BLaER1 treated with 17β-estradiol and CSF1 and Interleukin-3, amounts not matched to agents 10 nM and 100 nM (cell line): ENCODE data around the gene OSCP1.
A peak's percentile ranks its signal among the peaks of the same experiment; 100 is the strongest.

Experiments used
- H3K27ac ChIP-seq, 11 experiments: shearing (Covaris generic); formaldehyde crosslinking; 2 replicates each; pipeline ENCODE4 v1.8.1; 2022
- H3K27me3 ChIP-seq, 11 experiments: shearing (Covaris generic); formaldehyde crosslinking; 2 replicates each; pipeline ENCODE4 v1.8.1; 2022
- H3K36me3 ChIP-seq, 11 experiments: shearing (Covaris generic); formaldehyde crosslinking; 2 replicates each; pipeline ENCODE4 v1.8.1; 2022
- H3K4me1 ChIP-seq, 10 experiments: shearing (Covaris generic); formaldehyde crosslinking; 2 replicates each; pipeline ENCODE4 v1.8.1; 2022
- H3K4me2 ChIP-seq, 11 experiments: shearing (Covaris generic); formaldehyde crosslinking; 2 replicates each; pipeline ENCODE4 v1.8.1; 2022
- H3K4me3 ChIP-seq, 10 experiments: shearing (Covaris generic); formaldehyde crosslinking; 2 replicates each; pipeline ENCODE4 v1.8.1; 2022
- H3K9ac ChIP-seq, 11 experiments: shearing (Covaris generic); formaldehyde crosslinking; 2 replicates each; pipeline ENCODE4 v1.8.1; 2022
- H3K9me3 ChIP-seq, 11 experiments: shearing (Covaris generic); formaldehyde crosslinking; replicated peaks in 1 of 11; 2 replicates each; pipeline ENCODE4 v1.8.1; 2022
- H4K20me1 ChIP-seq, 11 experiments: shearing (Covaris generic); formaldehyde crosslinking; 2 replicates each; pipeline ENCODE4 v1.8.1; 2022
- Cebpa-rat ChIP-seq, 11 experiments: shearing (Covaris generic); IDR thresholded peaks; 2 replicates each; pipeline ENCODE4 v1.8.1; 2022

Gene OSCP1

DNA sequence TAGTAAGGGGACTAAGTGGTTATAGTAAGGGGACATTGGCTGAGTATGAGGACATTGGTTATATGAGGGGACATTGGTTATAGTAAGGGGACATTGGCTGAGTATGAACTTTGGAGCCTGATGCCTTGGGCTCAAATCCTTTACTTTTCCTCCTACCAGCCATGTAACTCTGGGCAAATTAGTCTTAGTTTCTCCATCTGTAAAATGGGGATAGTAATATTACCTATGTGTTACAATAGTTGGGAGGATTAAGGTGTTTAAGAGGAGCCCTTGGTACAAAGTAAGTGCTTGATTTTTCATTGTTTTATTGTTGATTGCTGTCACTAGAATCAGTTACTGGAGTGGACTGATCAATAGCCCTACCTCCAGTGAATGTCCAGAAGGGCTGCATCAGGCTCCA lies 2.8 kb downstream of the OSCP1 start:
- TF ChIP-seq Cebpa-rat (IDR thresholded peaks at IDR 0.05): no peak
- Histone ChIP-seq H3K27ac (peak overlapping the region in 6 of 11 experiments; percentile 13 to 45 (median 32); a peak in 4 of 22 replicates), H3K9ac (no peak overlapping the region; a peak in 1 of 22 replicates), H3K36me3 (no peaks in the 10 kb centered on the region), H3K9me3 (no peaks in the 10 kb centered on the region), H3K4me3 (no peak overlapping the region), H4K20me1 (no peaks in the 10 kb centered on the region), H3K4me2 (peak overlapping the region in 10 of 11 experiments; percentile 41 to 70 (median 61); a peak in 15 of 22 replicates), H3K27me3 (no peaks in the 10 kb centered on the region), H3K4me1 (peaks cover 27 to 38% (median 31%) of the 10 kb centered on the region in 10 experiments)

DNA sequence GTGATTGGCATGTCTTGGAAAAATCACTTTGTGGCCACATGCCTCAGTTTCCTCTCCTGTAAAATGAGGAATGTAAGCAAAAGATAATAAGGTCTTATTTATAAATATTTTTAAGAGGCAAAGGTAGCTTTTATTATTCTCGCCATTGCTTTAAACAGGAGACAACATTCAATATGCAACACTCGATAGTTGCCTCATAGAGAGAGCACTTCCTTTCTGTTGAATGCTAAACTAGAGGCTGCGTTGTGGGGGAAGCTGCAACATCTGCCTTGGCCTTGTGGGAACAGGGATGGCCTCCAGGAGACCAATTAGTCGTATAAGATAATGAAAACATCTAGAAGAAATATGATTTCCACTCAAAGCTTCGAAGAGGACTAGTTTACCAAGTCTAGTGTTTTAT lies 3.5 kb downstream of the OSCP1 start:
- Histone ChIP-seq H3K4me2 (peak overlapping the region; percentile 41 to 70 (median 60)), H3K9me3 (no peaks in the 10 kb centered on the region), H3K36me3 (no peaks in the 10 kb centered on the region), H3K27me3 (no peaks in the 10 kb centered on the region), H3K4me1 (peaks cover 27 to 38% (median 31%) of the 10 kb centered on the region in 10 experiments), H3K27ac (peak overlapping the region in 10 of 11 experiments; percentile 1 to 53 (median 32); a peak in 15 of 22 replicates), H3K9ac (peak overlapping the region in 8 of 11 experiments; percentile 5 to 48 (median 19); a peak in 7 of 22 replicates), H4K20me1 (no peaks in the 10 kb centered on the region), H3K4me3 (no peak overlapping the region)
- TF ChIP-seq Cebpa-rat (IDR thresholded peaks at IDR 0.05): no peak

DNA sequence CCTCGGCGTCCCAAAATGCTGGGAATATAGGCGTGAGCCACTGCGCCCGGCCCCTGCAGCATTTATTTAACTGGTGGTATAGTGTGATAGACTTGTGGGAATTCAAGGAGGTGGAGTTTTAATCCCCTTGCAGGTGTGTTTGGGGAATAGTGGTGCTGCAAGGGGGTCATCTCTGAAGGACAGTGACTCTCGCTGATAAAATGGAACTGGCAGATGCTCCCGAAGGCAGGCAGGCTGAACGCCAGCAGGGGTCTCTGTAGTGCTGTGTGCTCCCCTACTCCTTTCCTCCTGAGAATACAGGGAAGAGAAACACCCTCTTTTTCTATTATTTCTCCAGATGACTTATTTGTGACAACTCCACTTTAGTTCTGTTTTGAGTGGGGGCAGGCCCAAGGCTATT lies 4.0 kb downstream of the OSCP1 start:
- Histone ChIP-seq H3K9me3 (no peaks in the 10 kb centered on the region), H3K4me2 (peak overlapping the region; percentile 41 to 70 (median 60)), H4K20me1 (no peaks in the 10 kb centered on the region), H3K27ac (peak overlapping the region in 10 of 11 experiments; percentile 1 to 53 (median 32); a peak in 15 of 22 replicates), H3K4me1 (peaks cover 26 to 36% (median 28%) of the 10 kb centered on the region in 10 experiments), H3K4me3 (no peak overlapping the region), H3K36me3 (no peaks in the 10 kb centered on the region), H3K9ac (peak overlapping the region in 7 of 11 experiments; percentile 5 to 48 (median 19); a peak in 4 of 22 replicates), H3K27me3 (no peaks in the 10 kb centered on the region)
- no peak for TF ChIP-seq Cebpa-rat (IDR thresholded peaks at IDR 0.05)

DNA sequence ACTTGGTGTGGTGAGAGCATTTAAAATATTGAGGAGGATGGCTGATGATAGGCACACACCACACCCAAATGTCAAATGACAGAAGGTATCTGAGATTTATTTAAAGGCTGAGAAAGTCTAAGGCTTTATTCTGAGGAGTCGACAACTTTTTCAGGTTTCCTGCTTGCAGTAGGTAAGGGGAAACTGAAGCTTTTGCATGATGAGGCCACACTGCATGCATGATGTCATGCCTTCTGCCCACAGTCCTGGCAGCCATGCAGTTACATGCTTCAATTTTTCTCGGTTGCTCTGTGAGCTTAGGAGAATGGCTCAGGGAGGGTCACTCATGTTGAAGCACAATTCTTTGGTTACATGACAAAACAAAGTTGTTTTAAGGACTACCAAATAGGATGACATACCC lies 7.0 kb downstream of the OSCP1 start:
- Histone ChIP-seq H4K20me1 (no peaks in the 10 kb centered on the region), H3K4me2 (no peak overlapping the region), H3K4me1 (peaks cover 11 to 16% (median 14%) of the 10 kb centered on the region in 10 experiments), H3K27ac (no peak overlapping the region), H3K9me3 (no peaks in the 10 kb centered on the region), H3K9ac (no peak overlapping the region), H3K27me3 (no peaks in the 10 kb centered on the region), H3K4me3 (no peak overlapping the region), H3K36me3 (no peaks in the 10 kb centered on the region)
- no peak for TF ChIP-seq Cebpa-rat (IDR thresholded peaks at IDR 0.05)

DNA sequence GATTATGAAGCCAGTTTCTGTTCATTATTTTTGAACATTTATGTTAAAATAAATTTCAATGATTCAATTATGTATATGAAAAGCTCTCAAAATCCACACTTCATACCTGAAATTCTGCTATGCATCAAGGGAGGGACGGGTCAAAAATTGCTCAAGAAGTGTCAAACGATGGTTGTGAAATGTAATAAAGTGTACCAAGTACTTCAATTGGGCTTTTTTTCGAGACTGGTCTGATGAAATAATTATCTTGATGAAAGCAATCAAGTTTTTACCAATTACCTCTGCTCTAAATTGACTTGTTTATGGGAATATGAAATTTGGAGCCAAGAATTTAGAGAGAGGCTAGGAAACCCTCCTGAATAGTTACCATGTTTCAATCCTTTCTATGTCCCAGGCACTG lies 7.9 kb downstream of the OSCP1 start:
- Histone ChIP-seq H3K27me3 (no peaks in the 10 kb centered on the region), H3K36me3 (no peaks in the 10 kb centered on the region), H3K9me3 (no peaks in the 10 kb centered on the region), H4K20me1 (no peaks in the 10 kb centered on the region), H3K4me1 (peaks cover 10 to 13% (median 12%) of the 10 kb centered on the region in 10 experiments), H3K4me2 (no peak overlapping the region), H3K9ac (no peak overlapping the region), H3K27ac (no peak overlapping the region), H3K4me3 (no peak overlapping the region)
- TF ChIP-seq Cebpa-rat (IDR thresholded peaks at IDR 0.05): no peak

DNA sequence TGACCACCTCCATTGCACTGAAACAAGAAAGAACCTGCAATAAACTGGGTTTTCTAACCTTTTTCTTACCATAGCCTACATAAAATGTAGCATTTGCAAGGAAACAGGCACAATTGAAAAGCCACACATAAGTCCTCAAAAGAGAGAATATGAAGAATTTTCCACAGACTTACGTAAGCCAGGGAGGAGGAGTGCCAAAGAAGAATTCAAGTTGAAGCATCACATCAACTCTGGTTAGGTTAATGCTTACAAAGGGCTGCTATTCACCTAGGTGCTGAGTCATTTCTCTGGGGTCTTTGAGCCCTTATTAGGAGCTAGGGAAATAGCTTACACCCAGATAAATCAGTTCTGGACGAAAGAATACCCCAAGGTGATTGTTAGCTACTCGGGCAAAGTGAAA lies 9.6 kb downstream of the OSCP1 start:
- H3K27me3 ChIP-seq: no peaks in the 10 kb centered on the region
- H3K9me3 ChIP-seq: no peaks in the 10 kb centered on the region
- TF ChIP-seq Cebpa-rat (IDR thresholded peaks at IDR 0.05): no peak
- no peak overlapping the region for H3K4me2 ChIP-seq
- H3K27ac ChIP-seq: no peak overlapping the region
- no peak overlapping the region for H3K4me3 ChIP-seq
- no peak overlapping the region for H3K9ac ChIP-seq
- H3K4me1 ChIP-seq: no peaks in the 10 kb centered on the region
- no peaks in the 10 kb centered on the region for H4K20me1 ChIP-seq
- H3K36me3 ChIP-seq: no peaks in the 10 kb centered on the region

DNA sequence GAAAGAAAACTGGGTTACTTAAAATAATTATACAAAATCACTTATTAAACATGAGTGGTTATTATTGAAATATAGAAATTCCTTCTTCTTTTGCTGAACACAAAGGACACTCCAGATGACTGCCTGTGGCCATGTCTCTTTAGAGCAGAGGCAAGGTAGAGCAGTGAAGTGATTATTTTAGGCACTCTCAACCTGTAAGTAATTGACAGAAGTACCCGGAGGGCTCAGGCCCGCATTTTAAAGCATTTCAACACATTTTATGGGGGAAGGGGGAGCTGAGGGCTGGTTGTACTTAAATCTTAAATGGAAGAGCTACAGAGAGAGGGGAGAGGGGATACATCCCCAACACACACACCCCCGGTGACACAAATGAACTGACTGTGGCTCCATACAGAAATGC lies 10.2 kb downstream of the OSCP1 start:
- Histone ChIP-seq H3K9me3 (no peaks in the 10 kb centered on the region), H3K27me3 (no peaks in the 10 kb centered on the region), H3K4me1 (no peaks in the 10 kb centered on the region), H3K9ac (no peak overlapping the region), H3K36me3 (no peaks in the 10 kb centered on the region), H4K20me1 (no peaks in the 10 kb centered on the region), H3K4me3 (no peak overlapping the region), H3K27ac (no peak overlapping the region), H3K4me2 (no peak overlapping the region)
- TF ChIP-seq Cebpa-rat (IDR thresholded peaks at IDR 0.05): no peak

DNA sequence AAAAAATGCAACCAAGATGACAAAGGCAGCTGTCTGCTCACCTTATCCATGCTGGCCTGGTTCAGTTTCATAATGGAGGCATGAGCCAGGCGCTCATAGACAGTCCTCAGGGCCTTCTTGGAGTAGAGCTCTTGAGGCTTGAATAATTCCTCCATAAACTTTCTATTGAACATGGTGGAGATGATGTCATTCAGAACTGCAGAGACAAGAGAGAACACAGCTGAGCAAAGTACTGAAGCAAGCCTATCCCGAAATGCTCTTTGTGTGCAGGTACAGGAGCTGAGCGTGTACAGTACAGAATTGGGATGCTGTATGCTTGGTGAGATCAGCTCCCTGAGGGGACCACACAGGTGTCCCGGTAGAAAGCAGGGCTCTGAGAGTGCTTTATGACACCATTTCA lies 11.5 kb downstream of the OSCP1 start:
- TF ChIP-seq Cebpa-rat (IDR thresholded peaks at IDR 0.05): no peak
- Histone ChIP-seq H4K20me1 (no peaks in the 10 kb centered on the region), H3K4me1 (no peaks in the 10 kb centered on the region)

DNA sequence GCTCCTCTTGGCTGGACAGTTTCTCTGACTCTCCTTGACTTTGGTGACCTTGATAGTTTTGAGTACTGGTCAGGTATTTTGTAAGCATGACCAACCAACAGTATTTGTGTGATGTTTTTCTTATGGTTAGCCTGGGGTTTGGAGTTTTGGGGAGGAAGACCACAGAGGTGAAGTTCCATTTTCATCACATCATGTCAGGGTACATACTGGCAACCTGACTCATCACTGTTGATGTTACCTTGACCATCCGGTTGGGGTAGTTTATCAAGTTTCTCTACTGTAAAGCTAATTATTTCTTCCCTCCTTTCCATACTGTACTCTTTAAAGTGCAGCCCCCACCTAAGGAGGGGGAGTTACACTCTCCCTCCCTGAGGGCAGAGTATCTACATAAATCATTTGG lies 13.4 kb downstream of the OSCP1 start:
- no peak overlapping the region for H3K4me2 ChIP-seq
- H4K20me1 ChIP-seq: no peaks in the 10 kb centered on the region
- no peak for TF ChIP-seq Cebpa-rat (IDR thresholded peaks at IDR 0.05)
- no peak overlapping the region for H3K9ac ChIP-seq
- H3K4me3 ChIP-seq: no peak overlapping the region
- H3K27me3 ChIP-seq: no peaks in the 10 kb centered on the region
- H3K36me3 ChIP-seq: no peaks in the 10 kb centered on the region
- H3K9me3 ChIP-seq: no peaks in the 10 kb centered on the region
- H3K27ac ChIP-seq: no peak overlapping the region
- no peaks in the 10 kb centered on the region for H3K4me1 ChIP-seq

More for the DNA sequence above, 11.5 kb downstream of the OSCP1 start:
- Histone ChIP-seq H3K36me3 (no peaks in the 10 kb centered on the region), H3K4me3 (no peak overlapping the region), H3K9me3 (no peaks in the 10 kb centered on the region), H3K27me3 (no peaks in the 10 kb centered on the region), H3K27ac (no peak overlapping the region), H3K9ac (no peak overlapping the region), H3K4me2 (no peak overlapping the region)

DNA sequence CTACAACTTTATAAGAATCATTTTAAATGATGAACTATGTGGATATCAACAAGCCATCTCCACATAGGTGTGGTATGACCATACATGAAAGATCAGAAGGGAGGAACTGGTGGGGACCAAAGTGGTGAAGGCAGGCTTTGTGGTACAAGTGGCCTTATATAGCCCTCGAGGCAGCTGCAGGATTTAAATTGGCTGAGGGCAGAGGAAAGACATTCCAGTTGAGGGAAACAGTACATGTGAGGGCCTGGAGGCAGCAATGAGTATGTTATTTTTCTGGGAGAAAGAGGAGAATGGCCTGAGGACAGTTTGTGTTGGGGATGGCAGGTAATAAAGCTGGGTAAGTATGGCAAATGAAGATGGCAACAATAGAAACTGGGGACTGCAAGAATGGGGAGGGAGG lies 17.1 kb downstream of the OSCP1 start:
- no peak overlapping the region for H3K27ac ChIP-seq
- H3K36me3 ChIP-seq: no peaks in the 10 kb centered on the region; a peak in 1 of 22 replicates
- no peak overlapping the region for H3K9ac ChIP-seq
- H3K9me3 ChIP-seq: no peaks in the 10 kb centered on the region
- TF ChIP-seq Cebpa-rat (IDR thresholded peaks at IDR 0.05): no peak
- H3K27me3 ChIP-seq: no peaks in the 10 kb centered on the region
- H3K4me3 ChIP-seq: no peak overlapping the region
- no peaks in the 10 kb centered on the region for H4K20me1 ChIP-seq
- H3K4me1 ChIP-seq: no peaks in the 10 kb centered on the region
- no peak overlapping the region for H3K4me2 ChIP-seq
